GM18951 (cell line): Measurements from ENCODE around the gene KRT13.

ENCODE experiments used
- POLR2A ChIP-seq: IDR thresholded peaks from 4 replicates; pipeline ENCODE4 v1.6.1; 2011; ENCODE audit warnings: mild to moderate bottlenecking; ENCODE audit not compliant: insufficient read length, insufficient read depth; ENCODE audit errors: extremely low read depth
- in situ Hi-C: fragments of 300-500 bp; cut with MboI; formaldehyde crosslinking; loops from one replicate; pipeline ENCODE4 v1.12.0; 2022; ENCODE audit warnings: low sequenced_read_pairs, mixed read lengths, inconsistent platforms; ENCODE audit not compliant: unreplicated experiment

The KRT13 gene

DNA sequence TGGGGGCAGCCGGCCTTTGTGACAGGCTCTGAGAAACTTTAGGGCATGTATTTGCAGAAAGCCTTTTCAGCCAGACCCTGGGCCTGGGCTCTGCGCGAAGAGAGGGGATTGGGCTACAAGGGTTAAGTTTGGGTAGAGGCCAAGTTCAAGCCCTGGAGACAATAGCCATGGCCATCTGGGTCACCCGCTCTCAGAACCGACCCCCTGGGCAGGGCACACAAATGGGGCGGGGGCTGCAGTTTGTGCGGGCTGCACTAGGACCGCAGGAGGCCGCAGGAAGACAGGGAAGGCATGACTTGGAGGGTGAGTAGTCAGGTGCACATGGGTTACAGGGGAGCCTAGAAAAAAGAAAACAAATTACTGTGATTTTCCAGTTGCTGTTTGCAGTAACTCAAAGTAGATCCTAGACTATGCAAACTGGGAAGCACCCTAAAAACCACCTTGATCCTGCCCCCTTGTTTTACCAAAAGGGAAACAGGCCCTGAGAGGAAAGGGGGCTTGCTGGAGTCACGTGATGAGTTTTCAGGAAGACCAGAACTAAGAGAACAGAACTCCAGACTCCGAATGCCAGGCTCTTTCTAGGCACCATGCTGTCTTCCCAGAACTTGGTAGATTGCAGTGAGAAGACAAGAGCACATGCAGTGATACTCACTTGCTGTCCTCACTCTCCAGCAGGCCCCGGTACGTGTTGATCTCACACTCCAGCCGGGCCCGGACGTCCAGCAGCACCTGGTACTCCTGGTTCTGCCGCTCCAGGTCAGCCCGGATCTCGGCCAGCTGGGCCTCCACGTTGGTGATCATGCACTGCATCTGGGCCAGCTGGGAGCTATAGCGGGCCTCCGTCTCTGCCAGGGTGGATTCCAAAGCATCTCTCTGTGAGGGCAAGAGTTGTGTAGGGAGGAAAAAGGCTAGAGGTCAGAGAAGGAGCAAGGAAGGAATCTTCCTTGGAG, 28.3 kb downstream of the KRT13 start:
- TF ChIP-seq POLR2A, result no peak
- in situ Hi-C loops, result no loop called here

DNA sequence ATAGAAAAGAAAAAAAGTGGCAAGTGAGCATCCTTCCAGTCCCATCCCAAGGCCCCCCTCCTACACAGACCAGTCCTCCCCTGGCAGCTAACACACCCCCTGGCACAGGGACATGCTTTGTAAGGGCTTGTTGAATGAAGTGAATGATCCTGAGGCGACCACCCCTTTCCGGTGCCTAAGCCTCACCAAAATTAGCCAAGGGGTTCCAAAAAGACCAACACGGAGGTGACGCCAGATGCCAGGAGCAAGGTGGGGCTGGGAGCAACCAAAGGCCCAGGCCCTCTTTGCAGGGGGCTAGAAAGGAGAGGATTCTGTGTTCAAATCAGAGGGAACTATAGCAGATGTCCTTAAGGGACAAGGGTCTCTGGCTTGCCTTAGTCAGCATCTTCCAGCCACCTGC, 30.0 kb downstream of the KRT13 start:
- TF ChIP-seq POLR2A, result no peak
- in situ Hi-C loops, result no loop called here

DNA sequence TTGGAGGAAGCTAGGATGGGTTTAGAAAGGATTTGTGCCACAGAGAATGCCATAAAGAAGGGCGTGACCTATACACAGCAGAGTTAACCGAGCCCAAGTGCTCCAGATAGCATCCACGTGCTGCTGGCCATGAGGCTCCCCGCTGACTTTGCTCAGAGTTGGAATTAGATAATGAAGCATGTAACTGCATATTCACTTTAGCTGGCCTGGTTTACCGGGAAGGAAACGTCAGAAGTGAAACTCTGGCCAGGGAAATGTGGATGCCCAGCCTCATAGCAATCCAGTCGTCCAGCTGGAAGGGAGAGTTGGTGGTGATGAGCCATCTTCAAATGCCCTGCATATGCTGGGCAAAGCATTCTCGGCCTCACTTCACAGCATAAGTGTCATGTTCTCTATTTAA, 30.5 kb downstream of the KRT13 start:
- in situ Hi-C loops, result no loop called here
- TF ChIP-seq POLR2A, result no peak

DNA sequence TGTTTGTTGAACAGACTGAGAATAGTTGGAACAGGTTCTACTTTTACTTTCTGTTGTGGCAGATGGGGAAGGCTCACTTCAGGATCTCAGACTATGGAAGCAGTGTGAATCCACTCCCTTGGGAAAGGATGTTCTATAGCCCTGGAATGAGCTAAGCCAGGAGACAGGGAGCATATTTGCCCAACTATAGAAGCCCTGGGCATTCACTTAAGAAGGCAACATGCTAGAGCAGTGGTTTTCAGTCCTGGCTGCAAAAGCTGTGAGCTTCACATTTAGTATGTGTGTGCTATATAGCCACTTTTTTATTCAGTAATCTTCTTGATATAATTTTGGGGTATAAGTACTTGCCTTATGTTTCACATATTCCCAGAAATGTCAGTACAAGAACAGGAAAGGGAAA, 37.1 kb downstream of the KRT13 start:
- no peak for TF ChIP-seq POLR2A
- in situ Hi-C loops, result no loop called here

DNA sequence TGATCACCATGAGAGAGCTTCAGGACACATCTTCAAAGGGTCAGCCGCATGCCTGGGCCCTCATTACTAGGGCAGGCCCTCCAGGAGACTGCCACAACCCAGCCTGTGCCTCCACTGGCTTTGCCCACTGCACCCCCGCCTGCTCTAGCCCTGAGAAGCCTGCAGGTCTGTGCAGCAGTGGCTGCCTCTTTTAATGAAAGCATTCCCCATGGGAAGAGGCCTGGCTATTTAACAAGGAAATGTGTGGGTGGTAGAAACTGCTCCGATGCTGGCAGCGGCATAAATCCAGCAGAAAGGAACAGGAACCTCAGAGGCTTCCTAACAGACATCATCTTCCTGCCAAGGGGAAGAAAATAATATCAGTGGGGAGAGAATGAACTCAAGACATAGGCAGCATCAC, 37.9 kb downstream of the KRT13 start:
- no peak for TF ChIP-seq POLR2A
- in situ Hi-C loops, result no loop called here

DNA sequence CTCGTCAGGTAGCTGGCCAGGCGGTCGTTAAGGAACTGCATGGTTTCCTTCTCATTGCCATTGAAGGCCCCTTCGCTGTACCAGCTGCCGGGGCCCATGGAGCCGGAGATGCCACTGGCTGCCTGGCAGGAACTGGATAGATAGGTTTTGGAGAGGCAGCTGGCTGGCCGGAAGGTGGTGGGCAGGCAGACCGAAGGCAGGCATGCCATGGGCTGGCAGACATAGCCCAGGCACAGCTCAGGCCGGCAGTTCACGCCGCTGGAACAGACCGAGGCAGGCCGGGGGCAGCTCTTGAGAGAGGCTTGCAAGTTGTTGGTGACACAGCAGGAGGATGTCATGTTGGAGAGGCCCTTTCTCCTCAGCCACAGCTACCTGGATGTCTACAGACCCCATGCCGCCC, 38.4 kb downstream of the KRT13 start, which contains the start of gene KRT32:
Gene KRT32 (minus strand): TSS at position 399 of the 400 bp plus-strand sequence. CDS start 61 bp downstream, at position 338.
- in situ Hi-C loops, result no loop called here
- no peak for TF ChIP-seq POLR2A

DNA sequence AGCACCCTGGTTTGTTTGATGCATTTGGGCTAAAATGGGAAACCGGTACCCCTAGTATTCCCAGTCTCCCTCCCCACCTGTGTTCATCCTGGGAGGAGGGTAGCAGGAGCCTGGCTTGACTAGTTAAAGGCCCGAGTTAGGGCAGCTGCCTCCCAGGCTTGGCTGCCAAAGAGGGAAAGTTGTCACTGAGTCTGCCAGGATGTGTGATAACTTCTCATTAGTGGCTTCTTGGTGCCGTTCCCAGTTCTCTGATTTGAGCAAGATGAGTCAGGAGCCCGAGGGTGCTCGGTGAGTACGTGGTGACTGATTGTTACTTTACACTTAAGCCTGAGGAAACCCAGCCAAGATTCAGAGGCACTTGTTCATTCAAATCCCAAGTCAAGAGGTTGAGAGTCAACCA, 40.7 kb downstream of the KRT13 start:
- in situ Hi-C loops, result no loop called here
- TF ChIP-seq POLR2A, result no peak

DNA sequence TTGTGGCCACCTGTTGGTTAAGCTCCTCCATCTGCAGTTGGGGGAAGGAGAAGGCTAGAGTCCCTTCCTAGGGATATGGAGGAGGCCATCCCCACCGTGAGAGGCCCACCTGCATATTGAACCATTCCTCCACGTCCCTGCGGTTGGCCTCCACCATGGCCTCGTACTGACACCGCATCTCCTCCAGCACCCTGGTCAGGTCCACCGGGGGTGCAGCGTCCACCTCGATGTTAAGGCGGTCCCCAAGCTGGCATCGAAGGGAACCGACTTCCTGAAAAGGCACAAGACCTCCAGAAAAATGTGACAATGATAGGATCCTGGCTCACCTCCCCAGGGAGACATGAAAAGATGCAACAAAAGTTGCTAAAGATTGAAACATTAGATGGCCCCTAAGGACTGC, 41.2 kb downstream of the KRT13 start:
- in situ Hi-C loops, result no loop called here
- no peak for TF ChIP-seq POLR2A

DNA sequence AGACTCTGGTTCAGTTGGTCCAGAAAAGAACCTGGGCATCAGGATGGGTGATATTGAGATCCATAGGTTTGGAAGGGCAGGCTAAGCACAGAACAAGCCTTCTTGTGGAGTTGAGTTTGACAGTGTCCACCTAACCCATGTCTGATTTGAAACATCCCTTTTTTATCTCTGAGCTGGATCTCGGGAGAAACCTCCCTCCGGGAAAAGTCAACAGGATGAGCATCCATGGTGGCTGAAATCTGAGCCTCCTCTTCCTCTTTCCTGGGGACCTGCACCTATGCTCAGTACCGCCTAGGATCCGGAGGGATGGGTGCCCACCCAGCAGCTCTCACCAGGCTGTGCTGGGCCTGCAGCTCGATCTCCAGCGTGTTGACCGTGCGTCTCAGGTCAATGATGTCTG, 41.7 kb downstream of the KRT13 start:
- in situ Hi-C loops, result no loop called here

DNA sequence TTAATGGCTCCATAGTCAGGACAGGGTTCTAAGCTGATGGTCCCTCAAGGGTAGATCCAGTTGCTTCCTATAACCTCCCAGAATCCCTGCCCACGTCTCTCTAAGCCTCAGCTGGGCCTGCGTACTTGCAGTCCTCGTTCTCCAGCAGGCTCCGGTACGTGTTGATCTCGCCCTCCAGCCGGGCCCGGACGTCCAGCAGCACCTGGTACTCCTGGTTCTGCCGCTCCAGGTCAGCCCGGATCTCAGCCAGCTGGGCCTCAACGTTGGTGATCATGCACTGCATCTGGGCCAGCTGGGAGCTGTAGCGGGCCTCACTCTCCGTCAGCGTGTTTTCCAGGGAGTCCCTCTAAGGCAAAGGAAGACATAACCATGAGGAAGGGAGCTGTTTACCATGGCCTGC, 42.7 kb downstream of the KRT13 start:
- in situ Hi-C loops, result no loop called here
- no peak for TF ChIP-seq POLR2A

More for the DNA sequence above, 41.7 kb downstream of the KRT13 start:
- no peak for TF ChIP-seq POLR2A

DNA sequence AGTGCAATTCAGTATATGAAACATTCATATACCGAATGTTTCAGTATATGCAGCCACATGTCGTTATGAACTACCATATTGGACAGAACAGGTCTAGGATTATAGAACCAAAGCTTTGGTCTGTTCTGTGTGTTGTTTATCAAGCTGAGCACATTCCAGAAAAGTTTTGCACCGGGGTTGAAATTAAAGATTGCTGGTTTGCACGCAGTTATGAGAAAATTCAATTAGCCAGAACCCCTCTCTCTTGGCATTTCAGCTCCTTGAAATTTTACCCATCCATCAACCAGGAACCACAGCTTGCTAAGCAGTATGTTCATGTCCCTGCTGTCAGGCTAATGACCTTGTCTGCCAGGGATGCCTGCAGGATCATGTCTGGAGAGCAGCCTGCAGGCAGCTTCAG, 47.7 kb downstream of the KRT13 start:
- in situ Hi-C loops, result no loop called here

DNA sequence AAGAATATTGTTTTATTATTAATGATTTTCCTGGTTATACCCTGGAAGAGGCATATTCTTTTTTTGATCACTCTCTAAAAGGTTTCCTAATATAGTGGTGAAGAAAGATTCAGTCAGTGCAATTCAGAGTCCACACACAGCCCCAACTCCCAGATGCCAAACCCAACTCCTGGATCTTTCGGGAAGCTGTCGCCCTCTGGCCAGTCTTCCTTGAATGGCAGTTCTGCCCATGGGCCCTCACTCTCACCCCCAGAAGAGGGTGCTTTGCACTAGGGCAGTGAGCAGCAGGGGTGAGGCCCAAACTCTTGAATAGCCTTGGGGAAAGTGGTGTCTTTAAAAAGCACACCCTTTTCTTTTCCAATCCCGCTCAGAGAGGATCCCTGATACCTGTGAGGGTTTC, 49.2 kb downstream of the KRT13 start:
- TF ChIP-seq POLR2A, result no peak
- in situ Hi-C loops, result no loop called here

More for the DNA sequence above, 47.7 kb downstream of the KRT13 start:
- TF ChIP-seq POLR2A, result no peak

DNA sequence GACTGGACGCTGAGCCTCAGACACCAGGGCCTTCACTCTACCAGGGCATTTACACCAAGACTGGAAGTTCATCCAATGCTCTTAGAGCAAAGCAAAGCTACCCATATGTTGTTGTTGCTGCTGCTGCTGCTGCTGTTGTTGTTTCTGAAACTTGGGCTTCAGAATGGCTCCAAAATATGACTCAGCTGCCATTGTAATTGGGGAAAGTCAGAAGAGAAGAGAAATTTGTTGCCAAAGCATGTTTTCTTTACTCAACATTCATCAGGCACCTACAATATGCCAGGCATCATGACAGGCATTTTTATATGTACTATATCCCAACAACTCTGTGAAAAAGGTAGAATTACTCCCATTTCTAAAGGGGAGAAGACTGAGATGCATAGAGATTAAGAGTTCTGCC, 50.2 kb downstream of the KRT13 start:
- TF ChIP-seq POLR2A, result no peak
- in situ Hi-C loops, result no loop called here

DNA sequence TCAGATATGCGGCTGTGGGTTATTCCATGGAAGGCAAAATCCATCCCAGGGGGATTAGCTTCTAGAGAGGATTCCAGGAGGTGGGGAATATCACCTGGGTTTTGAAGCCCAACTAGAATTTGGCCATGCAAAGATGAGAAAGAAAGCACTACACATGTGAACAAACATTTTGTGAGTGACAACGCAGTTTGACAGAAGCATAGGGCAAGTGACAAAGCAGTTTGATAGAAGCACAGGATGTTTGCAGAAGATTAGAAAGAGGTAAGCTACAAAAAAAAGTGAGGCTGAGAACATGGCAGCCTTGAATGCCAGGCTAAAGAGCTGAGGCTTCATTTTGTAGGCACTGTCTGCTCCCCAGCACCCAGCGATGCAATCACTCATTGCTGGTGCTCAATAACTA, 52.3 kb downstream of the KRT13 start:
- in situ Hi-C loops, result no loop called here
- no peak for TF ChIP-seq POLR2A

DNA sequence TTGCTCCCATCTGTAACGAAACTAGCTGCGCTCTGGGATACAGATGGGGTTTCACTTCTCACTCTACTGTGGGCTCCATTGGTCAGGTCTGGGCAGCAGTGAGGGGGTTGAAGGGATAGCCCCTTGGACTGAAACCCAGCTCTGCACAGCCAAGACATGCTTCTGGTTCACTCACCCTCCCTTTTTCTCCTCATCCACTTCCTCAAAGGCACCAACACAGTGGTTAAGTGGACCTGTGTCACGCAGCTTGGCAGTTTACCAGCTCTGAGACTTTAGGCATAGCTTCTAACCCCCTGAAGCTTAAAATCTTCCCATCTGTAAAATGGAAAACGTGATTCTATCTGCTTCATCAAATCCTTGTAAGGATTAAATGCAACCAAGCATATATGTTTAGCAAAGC, 53.1 kb downstream of the KRT13 start:
- TF ChIP-seq POLR2A, result no peak

More for the DNA sequence above, 53.1 kb downstream of the KRT13 start:
- in situ Hi-C loops, result no loop called here
